IPS-11a (cell line): Measurements from ENCODE around the gene LAMA4.

Experiments used
- H3K4me3 ChIP-seq: one replicate; pipeline ENCODE4 v1.5.1; 2013; ENCODE audit warnings: low read depth, low read length, control low read depth

LAMA4 gene

GRCh38 chr6:112100561-112100960 is 153.8 kb downstream of the LAMA4 start:
- no peak overlapping the region for H3K4me3 ChIP-seq

- no peak overlapping the region for H3K4me3 ChIP-seq
Measured at GRCh38 chr6:112096901-112097300, 157.5 kb downstream of the LAMA4 start.

GRCh38 chr6:112087916-112088315 is 166.5 kb downstream of the LAMA4 start:
- peak overlapping the region; percentile 91 for H3K4me3 ChIP-seq

GRCh38 chr6:112087136-112087911 is 167.0 kb downstream of the LAMA4 start, which contains the start of the genes FAM229B and TUBE1:
FAM229B (plus strand) TSS chr6:112087591; CDS start chr6:112099284, 11,693 bp downstream.
TUBE1 (minus strand) TSS chr6:112087482; CDS start chr6:112087434, 48 bp downstream.
- peak within 1 kb of the TSS; percentile 91 for H3K4me3 ChIP-seq

GRCh38 chr6:112086744-112087135 is 167.6 kb downstream of the LAMA4 start:
- H3K4me3 ChIP-seq: peak overlapping the region; percentile 91

DNA sequence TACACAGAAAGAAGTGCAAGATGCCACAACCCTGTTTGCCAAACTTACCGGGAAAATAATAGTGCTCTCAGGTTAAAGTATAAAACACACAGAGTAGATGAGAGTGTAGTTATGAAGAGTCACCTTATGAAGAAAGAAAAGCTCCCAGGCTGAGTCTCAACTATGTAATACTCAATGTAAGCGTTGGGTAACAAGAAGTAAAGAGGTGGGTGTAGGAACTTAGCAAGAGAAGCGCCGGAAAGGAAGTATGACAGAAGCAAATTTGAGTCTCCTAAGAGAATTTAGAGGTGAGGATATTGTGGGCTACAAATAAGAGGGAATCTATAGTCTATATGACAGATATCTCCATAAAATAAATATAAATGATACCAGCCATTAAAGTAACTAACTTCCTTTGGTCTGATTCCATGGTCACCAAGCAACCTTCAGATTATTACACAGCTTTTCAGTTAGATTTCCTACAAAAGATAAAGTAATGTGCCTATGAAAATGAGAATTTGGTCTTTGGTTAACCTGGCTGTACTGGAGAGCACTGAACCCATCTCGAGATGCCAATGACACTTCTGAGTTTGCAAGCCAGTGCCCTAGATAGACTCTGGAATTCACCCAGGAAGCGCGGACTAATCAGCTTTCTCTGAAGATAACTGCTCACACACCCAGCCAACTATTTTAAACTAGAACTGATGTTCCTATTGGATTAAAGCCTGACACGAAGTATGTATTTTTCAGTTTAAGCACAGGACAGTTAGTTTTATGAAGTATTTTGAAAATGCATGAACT is 168.9 kb downstream of the LAMA4 start:
- no peak overlapping the region for H3K4me3 ChIP-seq

DNA sequence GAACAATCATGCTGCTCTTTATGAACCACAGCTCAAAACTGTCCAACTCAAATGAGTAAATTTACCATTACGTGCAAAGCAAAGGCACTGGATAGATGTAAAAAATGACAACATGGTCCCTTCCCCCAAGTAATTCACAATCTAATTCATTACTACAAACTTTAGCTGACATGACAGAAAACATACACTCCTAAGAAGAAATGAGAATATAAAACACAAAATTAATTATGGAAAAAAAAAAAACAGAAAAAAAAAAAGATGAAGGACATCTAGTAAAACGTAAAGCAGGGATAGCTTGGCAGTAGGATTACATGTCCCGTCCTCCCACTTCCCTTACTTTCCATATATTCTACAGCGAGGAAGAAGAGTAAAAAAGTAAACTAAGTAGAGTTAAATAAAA is 172.8 kb downstream of the LAMA4 start:
- no peak overlapping the region for H3K4me3 ChIP-seq

GRCh38 chr6:112066606-112067005 is 187.8 kb downstream of the LAMA4 start:
- H3K4me3 ChIP-seq: no peak overlapping the region

DNA sequence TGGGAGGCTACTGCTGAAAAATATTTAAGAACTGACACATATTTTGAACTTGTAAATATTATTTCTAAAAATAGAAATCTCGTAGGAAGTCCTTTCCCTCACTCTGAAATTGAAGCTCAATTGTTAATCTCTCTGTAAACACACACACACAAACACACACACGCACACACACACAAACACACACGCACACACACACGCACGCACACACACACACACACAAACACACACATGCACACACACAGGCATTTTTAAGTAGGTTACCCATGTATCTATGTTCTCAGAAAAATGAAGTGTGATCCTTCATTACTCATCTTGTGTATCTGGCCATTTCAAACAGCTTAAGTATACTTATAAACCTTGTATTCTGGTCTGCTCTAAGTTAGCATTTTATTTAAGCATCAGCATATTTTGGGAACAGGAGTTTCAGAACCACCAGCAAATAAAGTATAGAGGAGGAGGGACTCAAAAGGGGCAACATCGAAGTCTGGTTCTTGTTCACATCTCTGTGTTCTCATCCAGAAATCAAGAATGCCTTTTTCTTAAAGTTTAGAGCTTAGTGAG is 188.9 kb downstream of the LAMA4 start:
- H3K4me3 ChIP-seq: no peak overlapping the region

DNA sequence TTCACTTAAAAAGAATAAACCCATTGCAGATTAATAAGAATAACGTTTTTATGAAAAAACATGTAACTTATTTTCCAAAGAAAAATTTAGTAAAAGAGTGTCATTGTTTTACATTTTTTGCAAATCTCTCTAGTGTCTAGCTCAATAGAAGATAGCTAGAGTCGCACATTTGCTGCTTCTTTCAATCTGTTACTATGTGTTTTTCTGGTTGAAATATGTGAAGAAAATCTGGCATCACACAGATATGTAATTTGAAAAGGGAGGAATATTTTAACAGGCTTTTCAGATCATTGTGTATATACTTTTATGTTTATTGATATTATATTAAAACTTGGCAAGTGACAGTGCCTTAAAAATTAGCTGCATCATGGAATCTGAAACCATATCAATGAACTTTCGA is 191.4 kb downstream of the LAMA4 start:
- H3K4me3 ChIP-seq: no peak overlapping the region

- H3K4me3 ChIP-seq: no peak overlapping the region
Measured at GRCh38 chr6:112061605-112062004, 192.8 kb downstream of the LAMA4 start.
